GM19455 (cell line): ENCODE data around the gene RAPGEF5.

Source experiments
- ATAC-seq: cut with Tn5 transposase; IDR thresholded peaks from one replicate; pipeline ENCODE4 v1.9.1; 2021; ENCODE audit not compliant: unreplicated experiment

The RAPGEF5 gene

DNA sequence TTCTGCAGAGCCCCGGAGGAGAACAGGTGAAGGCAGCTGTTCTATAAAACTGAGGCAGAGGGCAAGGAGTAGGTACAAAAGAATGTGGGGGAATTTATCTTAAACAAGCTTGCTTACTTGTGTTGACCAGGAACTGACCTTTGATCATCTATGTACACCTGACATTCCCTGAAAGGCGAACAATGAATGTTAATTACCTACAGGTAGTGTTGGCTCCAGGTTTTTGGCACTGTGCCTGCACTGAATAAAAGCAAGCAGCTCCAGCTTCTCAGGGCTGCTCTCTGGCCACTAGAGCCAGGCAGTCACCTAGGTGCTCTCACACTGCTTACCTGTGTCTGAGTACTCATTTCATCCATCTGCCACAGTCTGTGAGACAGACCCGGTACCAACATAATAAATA lies 87.0 kb downstream of the RAPGEF5 start:
- ATAC-seq, result no peak

DNA sequence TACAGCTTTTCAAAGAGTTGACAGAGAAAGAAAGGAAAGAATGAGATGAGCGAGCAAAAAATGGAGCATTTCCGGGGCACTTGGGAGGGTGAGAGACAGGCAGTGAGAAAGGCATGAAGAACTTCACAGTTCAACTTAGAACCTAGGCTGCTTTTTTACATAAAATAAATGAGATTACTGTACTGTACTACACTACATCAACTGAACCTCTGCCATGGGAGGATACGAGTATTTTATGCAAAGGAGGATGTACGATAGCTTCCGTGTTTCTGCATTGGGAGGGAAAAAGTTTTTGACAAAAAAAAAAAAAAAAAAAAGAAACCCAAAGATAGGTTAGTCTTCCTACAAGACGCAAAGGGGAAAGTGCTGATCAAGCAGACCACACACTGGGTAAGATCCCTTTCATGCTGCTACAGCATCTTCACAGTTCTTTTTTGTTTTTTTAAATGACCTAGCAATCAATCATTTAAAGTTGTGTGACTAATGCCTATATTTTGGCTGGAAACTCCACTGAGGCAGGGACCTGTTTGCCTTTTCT lies 88.0 kb downstream of the RAPGEF5 start:
- no peak for ATAC-seq

DNA sequence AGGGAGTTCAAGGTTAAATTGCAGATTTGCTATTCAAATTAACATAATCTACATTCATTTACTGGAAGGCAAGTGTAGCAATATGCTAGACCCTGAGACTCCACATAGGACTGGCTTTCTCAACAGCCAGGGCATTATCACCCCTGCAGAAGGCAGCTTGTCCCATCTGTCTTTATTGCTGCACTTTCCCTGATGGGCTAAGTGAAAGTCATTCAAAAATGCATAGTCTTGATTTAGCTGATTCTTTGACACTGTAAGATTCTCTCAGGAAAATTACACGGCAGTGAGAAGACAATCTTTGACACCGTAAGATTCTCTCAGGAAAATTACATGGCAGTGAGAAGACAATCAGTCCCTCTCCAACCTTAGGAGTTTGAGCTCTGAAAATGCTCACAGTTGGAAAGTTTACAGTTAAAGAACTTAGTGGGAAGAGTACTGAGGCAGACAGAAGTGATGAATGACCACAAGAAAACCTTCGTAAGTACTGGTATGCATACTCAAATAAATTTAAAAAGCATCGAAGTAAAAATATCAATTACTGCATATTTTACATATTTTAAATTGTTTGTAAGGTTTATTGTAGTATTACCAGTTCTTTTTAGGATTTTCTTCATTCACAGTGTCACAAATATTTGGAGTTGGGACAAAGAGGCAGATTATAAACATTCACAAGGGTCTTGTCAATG lies 88.9 kb downstream of the RAPGEF5 start:
- no peak for ATAC-seq

DNA sequence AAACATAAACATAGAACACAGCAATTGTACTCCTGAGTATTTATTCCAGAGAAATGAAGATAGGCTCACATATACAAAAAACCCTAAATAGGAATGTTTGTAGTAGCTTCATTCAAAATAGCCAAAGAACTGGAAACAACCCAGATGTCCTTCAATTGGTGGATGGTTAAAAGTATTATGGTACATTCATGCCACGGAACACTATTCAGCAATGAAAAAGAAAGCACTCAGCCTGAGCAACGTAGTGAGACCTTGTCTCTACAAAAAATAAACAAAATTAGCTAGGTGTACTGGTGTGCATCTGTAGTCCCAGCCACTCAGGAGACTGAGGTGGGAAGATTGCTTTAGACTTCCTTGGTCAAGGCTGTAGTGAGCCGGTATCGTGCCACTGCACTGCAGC lies 94.4 kb downstream of the RAPGEF5 start:
- no peak for ATAC-seq

DNA sequence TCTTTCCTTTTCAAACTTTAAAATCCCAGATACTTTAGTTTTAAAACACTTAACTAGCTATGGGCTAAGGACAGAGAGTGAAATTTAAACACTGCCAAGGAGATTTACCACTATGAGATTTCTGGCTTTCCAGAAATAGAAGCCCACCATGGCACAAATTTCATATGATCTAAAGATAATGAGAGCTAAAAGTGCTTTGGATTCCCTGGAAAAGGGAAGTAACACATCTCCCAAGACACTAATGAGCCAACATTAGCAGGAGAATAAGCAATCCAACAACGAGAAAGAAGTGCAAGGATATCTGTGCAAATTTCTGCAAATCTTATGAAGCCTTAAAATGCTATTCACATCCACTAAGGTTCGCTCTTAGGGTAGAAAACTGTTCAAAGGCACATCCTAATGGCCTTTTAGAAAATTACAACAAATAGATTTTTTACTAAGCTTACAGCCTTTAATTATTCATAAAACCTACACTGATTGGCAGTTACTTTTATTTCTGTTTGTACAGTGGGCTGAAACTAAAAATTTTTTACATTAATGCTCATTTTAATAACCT lies 100.3 kb downstream of the RAPGEF5 start:
- ATAC-seq, result no peak

DNA sequence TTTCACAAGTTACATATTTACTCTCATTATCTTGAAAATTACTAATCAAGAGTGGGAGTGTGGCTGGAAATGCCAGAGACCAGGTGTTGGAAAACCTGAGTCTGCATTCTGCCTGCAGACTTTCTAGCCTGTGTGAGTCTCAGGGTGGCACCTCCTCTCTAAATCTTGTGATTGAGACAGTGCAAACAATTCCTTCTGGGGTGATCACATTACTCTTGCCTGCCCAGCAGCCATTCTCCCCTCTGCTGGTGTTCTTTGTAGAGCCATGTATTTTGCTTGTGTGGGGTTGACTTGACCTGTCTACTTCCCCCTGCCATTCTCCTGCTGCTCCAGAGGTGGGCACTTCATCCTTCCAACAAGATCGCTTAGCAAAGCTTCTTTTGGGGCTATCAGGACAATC lies 101.1 kb downstream of the RAPGEF5 start:
- ATAC-seq, result no peak

DNA sequence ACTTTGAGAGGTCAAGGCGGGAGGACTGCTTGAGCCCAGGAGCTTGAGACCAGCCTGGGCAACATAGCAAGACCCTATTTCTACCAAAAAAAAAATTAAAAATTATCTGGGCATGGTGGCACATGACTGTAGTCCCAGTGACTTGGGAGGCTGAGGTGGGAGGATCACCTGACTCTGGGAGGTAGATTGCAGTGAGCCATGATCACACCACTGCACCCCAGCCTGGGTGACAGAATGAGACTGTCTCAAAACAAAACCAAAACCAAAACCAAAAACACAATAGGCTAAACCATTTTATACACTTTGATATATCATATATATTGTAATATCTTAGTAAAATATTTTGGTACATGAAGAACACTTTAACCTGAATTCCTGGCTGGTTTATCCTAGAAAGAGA lies 101.6 kb downstream of the RAPGEF5 start:
- ATAC-seq, result no peak

DNA sequence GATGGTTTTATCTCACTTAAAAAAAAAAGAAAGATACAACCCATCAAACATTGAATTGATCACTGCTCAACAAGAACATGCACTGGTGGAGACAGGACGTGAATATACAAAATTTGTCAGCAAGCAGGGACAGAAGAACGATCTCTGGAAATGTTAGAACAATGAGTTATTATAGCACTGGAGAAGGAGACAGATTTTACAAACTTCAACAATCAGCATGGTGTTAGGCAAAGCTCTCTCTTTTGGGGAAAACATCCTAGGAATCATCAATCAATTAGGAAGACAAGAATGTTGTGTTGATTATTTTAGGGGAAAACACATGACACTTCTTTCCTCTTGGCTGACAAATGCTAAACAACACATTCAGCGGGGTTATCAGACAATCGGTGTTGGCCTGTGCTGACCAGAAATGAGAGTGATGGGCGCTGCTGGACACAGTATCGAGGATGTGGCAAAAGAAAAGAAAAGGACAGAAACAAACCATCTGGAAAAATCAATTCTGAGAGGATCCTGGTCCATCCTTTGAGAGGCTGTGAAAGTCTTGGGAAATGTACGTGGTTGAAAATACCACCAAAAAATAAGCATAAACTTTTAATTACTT lies 103.9 kb downstream of the RAPGEF5 start:
- no peak for ATAC-seq

DNA sequence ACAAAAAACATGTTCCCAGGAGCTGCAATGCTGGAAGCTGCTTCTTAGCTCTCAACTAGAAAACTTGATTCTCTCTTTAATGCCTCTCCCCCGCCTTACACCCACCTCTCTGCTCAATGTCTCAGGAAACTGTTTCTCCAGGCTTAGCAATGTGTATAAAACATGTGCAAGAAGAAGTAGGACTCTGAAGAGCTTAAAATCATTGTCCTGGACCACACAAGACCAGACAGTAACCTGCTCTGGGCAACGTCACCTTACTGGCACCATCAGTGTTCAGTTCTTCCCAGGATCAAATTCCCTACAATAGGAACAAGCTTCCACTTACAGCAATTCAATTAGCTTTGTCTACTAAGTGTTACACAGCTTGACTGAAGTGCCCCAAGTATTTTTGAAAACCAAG lies 104.9 kb downstream of the RAPGEF5 start:
- no peak for ATAC-seq

DNA sequence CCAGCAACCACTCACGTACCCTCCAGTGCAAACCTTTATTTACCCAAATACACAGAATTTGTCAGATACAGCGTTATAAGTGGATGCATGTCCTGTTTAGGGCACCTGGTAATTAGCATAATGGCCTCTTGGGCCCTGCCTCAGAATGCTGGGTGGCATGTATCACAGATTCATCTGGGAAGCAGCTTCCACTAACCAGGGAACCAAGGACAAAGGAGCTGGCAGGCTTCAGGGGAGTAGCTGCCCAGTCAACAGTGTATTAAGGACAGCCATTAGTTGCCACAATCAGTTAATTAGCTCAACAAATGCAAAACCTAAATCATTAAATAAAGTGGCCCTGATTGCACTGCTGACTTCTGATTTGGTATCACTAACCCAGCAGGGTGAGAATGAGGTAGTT lies 105.7 kb downstream of the RAPGEF5 start:
- no peak for ATAC-seq

DNA sequence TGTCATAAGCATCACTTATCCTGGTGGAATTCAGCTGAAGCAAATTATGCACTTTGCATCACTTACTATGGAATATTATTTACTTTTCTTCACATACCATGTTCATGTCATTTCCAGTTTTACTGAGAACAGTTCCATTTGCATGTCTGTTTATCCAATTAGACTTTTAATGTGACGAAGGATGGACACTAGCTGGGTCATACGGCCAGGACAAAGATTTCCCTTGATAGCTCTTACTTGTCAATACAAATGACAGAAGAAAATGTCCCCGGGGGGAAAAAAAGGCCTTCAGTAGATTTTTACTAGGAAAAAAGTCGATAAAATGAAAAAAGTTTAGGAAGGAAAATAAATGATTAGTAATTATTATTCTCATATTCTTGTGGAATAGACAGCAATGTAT lies 106.6 kb downstream of the RAPGEF5 start:
- no peak for ATAC-seq

DNA sequence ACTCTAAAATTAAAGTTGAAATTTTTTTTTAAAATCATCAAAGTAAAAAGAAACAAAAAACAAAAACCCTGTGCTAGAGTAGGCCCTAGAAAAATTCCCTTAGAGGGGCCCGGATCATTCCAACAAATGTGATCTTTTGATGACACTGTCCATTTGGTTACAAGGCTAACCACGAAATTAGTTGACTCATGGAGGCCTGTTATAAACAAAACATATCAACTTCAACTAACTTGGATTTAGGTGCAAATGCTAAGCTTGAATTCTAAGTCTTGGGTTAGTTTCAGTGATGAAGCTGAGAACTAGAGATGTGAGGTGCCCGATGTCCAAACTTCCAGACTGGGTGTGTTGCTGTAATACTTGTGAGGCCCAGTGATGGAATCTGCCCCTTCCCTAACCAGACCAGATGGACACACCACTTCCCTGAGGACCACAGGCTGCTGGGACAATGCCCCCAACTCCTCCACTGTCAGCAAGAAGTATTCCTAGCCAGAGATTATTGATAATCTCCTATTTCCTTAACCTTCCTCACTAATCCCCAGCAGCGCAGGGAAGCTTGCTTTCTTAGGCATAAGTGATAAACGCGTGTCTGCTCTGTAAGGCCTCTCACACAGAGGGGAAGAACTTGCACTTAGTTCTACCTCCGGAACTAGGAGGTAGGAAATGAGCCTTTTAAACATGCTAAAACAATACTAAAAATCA lies 108.7 kb downstream of the RAPGEF5 start:
- no peak for ATAC-seq

DNA sequence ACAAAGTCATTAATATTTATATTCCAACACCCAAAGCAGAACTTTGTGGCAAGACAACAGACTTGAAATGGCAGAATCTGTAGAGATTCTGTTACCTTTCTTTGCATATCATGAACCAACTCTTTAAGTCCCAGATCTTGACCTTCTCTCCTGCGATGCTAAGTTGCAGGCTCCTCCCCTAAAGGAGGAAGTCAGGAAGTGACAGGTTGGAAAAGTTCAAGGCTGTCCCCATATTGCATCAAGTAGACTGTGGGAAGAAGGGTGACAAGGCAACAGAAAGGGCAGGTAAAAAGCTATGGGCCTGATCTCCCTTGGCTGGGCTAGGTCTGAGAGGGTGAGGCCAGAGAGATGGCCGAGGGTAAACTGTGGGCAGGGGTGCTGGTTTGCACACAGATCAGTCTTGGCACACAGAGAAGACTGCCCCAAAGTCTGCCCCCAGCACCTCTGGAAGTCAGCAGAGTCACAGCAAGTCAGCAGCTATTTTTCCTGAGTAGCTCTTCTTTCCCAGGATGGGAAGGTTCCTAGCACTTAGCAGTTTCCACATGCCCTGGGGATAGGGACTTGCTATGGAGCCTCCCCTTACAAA lies 115.1 kb downstream of the RAPGEF5 start:
- no peak for ATAC-seq

DNA sequence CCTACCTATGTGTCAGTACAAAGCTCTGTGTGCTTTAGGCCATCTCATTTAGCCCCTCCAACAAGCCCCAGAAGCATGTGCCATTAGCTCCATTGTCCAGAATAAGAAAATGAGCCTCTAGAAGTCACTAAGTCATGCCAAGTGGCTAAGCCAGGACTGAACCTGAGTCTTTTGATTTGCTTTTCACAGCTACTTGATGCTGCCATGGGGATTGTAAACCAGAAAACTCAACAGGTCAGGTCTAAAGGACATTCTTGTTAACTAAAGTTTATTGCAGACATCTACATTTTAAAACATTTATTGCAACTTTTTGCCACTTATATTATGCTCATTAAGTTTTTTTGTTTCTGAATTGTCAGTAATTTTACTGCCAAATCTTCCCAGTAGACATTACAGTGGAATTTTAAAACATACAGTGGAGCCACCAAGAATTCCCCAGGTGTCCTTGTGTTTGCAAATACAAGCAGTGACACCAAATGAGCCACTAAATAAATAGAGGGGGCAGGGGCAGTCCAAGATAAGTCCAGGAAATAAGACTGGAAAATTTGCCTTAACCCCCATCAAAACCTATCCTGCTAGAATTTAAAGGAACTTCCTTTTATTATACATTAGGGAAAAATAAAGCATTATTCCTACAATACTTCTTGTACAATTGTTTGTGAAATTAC lies 115.9 kb downstream of the RAPGEF5 start:
- ATAC-seq, result no peak

DNA sequence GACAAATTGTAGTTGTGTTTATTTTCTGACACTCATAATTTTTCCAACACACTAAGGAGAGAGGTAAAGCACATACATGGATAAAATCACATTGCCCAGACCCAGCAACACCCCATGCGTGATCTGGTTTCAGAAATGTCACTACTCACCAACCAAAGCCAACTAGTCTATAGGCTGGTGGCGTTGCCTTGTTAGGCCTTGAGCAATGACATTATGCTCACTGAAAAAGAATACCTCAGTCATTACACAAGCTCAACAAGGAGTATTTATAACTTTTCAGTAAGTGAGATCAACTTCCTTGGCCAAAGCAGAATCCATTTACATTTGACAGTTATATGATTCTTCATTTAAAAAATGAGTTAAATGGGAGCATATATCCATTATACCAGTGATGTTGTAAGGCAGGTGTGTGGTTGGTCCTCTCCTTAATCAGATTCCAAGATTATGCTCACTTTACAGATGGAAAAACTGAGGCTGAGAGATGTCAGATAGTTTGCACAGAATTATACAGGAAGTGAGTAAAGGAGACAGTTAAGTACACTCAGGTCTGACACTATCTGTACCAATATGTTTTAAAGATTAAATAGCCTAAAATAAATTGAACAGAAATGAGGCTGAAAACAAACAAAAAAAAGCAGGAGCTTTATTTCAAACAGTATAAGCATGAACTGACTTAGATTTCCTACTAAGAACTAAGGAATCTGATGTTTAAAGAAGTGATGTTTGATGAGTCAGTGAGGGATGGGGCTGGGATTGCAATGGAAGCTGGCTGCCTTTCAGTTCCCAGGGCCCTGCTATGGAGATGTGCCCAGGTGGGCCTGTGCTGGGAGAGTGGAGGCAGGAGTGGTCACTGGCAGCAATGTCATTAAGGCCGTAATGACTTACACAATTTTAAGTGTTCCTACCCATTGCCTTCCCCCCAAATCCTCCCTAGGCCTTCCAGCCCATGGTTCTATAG lies 118.3 kb downstream of the RAPGEF5 start:
- no peak for ATAC-seq

DNA sequence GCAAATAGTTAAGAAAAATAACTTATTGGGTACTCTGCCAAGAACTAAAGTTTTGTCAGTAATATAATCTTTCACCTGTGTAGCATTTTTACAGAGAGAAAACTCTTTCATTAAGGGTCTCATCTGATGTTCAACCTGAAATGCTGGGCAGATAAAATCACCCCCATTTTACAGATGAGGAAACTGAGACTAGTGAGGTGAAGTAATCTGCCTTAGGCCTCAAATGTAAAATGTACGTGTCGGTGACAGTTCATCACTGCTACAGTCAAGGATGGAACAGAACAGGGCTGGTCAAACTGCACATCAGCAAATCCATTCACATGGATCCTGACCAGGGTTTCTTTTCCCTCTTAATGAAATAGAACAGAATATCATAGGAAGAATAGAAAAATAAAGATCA lies 121.8 kb downstream of the RAPGEF5 start:
- no peak for ATAC-seq

DNA sequence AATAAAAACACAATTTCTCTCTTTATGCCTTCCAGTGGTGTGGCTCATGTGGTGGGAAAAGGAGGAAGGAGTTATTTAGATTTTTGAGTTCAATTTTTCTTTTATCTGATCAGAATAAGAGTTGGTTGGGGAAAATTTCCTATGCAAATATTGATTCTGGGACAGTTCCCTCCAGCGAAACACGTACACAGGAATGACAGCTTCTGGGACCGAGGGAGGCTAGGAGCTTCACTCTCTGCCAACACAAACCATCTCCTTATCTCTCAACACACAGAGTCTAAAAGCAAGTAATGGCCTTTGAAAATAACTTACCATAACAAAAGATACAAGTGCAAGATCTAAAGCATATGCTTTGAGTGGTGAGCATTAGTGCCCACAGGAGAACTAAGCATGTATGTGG lies 122.7 kb downstream of the RAPGEF5 start:
- no peak for ATAC-seq

DNA sequence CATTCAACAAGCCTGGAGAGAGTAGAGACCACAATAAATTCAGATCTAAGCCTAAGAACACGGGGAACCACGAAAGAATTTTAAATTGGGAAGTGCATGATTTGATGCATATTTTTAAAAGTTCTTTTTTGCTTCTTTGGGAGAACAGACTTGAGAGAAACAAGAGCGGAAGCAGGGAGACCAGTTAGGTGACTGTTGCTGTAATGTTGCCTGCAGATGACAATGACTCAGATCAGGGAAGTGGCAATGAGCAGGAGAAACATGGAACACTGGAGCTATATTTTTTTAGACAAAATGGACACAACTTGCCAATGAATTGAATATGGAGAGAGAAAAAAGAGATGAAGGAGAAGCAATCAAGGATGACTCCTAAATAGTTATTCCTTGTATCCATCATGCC lies 125.1 kb downstream of the RAPGEF5 start:
- no peak for ATAC-seq

DNA sequence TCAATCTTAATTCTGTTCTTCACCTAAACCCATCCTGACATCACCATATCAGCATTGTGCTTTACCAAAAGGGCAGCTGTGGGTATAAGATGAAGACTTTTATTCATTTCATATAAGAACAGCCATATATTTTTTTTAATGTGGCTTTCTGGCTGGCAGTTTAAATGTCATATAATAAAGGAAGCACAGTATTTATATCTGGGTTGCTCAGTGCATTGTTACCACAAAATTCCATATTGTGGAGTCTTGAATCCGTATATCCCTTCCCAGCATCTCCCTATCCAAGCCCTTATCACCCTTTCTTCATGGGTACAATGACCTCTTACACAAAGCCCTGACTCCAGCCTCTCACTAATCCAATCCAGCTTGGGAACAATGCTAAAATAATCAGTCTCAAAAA lies 125.8 kb downstream of the RAPGEF5 start:
- ATAC-seq, result no peak

DNA sequence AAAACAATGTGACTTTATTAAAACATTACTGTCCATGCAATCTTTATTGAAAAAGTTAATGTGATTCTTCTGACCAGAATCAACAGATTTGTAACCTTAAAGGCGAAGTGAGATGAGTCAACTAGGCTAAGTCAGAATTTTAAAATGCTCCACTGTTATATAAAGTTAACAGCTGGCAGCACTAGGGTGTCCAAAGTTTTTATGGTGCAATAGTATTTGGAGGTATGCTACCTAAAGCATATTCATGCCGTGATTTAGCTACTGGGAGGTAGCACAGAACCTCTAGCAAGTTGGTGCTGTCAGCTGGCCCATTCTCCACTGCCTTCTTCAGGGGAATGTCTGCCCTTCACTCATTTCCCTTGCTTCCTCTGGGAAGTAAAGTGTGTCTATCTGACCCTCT lies 126.7 kb downstream of the RAPGEF5 start:
- no peak for ATAC-seq
